Right hindlimb (tissue), 1 donor: ENCODE data around the gene TBC1D24.

Source experiments
- DNase-seq: peaks from one replicate; pipeline ENCODE4 v3.0.0-alpha.2; 2018

The TBC1D24 gene

DNA sequence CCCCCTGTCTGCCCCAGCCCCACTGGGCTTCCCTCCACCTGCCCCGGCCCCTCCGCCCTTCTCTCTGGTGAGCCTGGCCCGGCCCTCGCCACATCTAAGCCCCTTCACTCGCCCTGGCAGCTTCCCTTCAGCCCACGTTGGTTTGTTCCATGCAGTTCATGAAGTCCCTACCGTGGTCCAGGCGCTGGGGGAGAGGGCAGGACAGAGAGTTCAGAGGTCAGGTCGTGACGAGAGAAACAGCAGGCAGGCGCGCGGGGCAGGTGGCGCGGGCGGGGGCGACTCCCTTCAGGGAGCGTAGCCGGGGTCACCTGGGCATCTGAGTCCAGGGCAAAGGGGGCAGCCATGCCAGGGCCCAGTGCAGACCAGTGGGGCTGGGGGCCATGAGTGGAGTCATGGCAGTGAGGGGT, 23.9 kb upstream of the TBC1D24 start:
- DNase-seq = no peak

- DNase-seq = no peak
Observed at GRCh38 chr16:2451851-2452320, 23.0 kb upstream of the TBC1D24 start.

DNA sequence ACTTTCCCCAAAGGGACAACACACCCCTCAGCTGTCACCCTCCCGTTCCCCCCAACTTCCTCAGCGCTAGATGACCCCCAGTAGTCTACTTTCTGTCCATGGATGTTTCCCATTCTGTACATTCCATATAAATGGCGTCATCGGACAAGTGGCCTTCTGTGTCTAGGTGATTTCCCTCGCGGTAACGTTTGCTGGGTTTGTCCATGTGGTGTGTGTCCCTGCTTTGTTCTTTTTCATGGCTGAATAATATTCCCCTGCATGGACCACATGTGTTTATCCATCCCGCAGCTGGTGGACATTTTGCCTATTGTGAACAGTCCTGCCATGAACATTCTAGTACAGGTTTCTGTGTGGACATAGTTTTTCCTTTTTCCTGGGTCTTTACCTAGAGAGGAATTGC, 22.3 kb upstream of the TBC1D24 start:
- no peak for DNase-seq

DNA sequence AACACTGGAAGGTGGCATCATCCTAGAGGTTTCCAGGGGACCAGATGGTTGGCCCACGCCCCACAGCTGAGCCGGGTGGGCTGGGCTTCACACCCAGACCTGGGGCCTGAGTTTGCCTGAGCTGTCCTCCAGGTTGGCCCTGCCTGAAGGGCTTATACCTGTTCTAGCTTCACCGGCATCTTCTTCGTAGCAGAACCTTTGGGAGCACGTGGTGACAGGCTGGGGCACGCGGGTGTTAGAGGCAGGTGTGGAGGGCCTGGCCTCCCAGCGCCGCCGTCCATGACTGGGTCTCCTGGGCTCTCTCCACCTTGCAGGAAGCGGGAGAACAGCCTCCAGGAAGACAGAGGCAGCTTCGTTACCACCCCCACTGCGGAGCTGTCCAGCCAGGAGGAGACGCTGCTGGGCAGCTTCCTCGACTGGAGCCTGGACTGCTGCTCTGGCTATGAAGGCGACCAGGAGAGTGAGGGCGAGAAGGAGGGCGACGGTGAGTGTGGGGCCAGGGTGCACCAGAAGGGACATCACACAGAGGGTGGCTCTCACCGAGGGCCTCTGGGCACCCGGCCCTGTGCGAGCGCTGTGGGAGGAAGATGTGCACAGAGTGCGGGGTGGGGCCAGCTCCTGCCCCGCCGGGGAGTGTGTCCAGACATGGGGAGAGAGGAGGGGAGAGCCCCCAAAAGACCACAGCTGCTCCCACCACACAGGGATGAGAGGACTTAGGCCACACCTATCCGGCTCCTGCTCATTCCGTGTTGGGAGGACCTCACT, 19.7 kb upstream of the TBC1D24 start:
- DNase-seq = no peak

DNA sequence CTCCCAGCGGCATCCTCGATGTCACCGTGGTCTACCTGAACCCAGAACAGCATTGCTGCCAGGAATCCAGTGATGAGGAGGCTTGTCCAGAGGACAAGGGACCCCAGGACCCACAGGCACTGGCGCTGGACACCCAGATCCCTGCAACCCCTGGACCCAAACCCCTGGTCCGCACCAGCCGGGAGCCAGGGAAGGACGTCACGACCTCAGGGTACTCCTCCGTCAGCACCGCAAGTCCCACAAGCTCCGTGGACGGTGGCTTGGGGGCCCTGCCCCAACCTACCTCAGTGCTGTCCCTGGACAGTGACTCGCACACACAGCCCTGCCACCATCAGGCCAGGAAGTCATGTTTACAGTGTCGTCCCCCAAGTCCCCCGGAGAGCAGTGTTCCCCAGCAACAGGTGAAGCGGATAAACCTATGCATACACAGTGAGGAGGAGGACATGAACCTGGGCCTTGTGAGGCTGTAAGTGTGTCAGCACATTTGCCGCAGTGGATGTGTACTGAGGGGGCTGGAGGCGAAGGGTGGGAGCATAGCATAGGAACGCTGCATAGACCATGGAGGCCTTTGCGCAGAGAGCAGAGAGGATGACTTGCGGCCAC, 18.3 kb upstream of the TBC1D24 start:
- DNase-seq = no peak

- peak; percentile 20 for DNase-seq
Observed at GRCh38 chr16:2457267-2457666, 17.7 kb upstream of the TBC1D24 start.

DNA sequence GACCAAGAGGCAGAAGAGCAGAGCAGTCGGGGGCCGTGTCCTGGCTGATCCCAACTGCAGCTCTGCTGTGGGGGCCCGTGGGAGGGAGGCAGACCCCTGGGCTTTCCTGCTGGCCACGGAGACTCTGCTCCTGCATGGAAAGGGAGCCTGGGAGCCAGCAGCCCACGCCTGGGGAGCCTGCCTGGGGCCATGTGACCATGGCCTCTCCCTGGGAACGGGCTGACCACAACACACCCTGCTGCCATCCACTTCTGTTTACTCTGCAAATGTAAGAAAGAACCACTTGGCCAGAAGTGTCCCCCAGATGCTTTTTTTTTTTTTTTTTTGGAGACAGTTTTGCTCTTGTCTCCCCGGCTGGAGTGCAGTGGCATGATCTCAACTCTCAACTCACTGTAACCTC, 17.0 kb upstream of the TBC1D24 start:
- DNase-seq = no peak

GRCh38 chr16:2458887-2459646, 15.9 kb upstream of the TBC1D24 start:
- peak; percentile 27 for DNase-seq

- peak; percentile 97 for DNase-seq
Observed at GRCh38 chr16:2459647-2460390, 15.1 kb upstream of the TBC1D24 start, which contains the start of gene TEDC2. TEDC2 (plus strand) TSS chr16:2460109; CDS start chr16:2460145, 36 bp downstream.

GRCh38 chr16:2460391-2460713, 14.6 kb upstream of the TBC1D24 start:
- no peak for DNase-seq

- DNase-seq = peak; percentile 24
Observed at GRCh38 chr16:2460916-2461315, 14.0 kb upstream of the TBC1D24 start.

DNA sequence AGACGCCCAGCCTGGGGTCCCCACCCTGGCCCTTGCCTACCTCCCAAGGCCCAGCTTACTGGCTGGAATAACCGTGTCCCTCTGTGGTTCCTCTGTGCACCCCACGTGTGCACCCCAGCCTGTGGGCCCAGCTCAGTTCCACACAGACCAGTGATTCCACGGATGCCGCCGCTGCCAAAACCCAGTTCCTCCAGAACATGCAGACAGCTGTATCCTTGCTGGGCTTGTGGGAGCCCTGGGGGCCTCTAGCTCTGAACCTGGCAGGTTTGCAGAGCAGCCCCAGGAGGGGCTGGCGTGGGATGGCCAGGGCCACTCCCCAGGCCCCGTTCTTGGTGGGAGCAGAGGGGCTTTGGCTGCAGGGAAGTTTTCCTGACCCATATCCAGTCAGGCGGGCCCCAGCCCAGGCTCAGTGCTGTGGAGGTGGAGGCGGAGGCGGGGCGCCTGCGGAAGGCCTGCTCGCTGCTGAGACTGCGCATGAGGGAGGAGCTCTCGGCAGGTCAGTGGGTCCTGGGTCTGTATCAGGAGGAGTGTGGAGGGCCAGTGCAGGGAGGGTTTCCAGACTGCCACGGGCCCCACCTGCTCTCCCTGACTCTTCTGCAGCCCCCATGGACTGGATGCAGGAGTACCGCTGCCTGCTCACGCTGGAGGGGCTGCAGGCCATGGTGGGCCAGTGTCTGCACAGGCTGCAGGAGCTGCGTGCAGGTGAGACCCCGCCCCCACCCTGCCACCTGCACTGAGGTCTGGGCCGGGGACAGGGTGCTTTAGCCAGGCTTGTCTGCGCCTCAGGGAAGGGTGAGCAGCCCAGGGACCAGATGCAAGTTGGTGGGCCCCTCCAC, 12.7 kb upstream of the TBC1D24 start:
- DNase-seq = no peak

- DNase-seq = no peak
Observed at GRCh38 chr16:2464333-2464732, 10.6 kb upstream of the TBC1D24 start.

- DNase-seq = no peak
Observed at GRCh38 chr16:2465653-2466415, 9.1 kb upstream of the TBC1D24 start.

DNA sequence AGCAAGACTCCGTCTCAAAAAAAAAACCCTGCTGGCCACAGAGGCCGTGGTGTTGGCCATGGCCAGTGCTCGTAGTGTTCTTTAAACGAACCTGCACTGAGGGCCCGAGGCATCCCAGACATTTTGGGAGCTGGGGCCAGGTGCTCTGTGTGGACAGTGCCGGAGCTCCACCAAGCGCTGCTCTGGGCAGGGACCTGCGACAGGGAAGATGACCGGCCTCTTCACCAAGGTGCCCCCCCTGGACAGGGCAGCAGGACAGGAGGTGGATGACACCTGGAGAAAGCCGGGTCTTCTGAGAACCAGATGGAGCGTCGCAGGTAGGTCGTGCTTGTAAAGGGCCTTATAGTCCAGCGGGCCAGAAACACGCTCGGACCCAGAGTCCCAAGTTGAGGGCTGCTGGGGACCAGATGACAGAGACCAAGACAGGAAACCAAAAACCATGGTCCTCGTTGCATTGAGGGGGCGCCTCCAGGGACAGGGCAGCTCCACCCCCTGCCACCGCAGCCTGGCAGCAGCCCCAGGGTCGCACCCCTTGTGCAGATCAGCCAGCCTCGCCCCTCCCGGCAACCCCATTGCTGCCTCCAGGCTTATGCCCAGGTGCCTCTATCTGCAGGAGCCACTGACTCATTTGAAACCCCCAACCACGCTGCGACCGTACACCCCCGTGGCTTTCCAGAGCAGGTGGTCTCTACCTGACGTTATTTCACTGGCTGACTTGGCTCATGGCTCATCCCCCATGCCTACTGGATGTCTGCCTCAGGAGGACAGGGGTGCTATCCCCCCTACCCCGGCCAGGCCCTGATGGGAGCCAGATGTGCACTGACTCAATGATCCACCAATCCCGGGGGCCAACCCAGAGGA, 8.0 kb upstream of the TBC1D24 start:
- no peak for DNase-seq

GRCh38 chr16:2467528-2468232, 7.2 kb upstream of the TBC1D24 start:
- peak; percentile 92 for DNase-seq

- DNase-seq = peak; percentile 71
Observed at GRCh38 chr16:2468233-2468724, 6.6 kb upstream of the TBC1D24 start.

DNA sequence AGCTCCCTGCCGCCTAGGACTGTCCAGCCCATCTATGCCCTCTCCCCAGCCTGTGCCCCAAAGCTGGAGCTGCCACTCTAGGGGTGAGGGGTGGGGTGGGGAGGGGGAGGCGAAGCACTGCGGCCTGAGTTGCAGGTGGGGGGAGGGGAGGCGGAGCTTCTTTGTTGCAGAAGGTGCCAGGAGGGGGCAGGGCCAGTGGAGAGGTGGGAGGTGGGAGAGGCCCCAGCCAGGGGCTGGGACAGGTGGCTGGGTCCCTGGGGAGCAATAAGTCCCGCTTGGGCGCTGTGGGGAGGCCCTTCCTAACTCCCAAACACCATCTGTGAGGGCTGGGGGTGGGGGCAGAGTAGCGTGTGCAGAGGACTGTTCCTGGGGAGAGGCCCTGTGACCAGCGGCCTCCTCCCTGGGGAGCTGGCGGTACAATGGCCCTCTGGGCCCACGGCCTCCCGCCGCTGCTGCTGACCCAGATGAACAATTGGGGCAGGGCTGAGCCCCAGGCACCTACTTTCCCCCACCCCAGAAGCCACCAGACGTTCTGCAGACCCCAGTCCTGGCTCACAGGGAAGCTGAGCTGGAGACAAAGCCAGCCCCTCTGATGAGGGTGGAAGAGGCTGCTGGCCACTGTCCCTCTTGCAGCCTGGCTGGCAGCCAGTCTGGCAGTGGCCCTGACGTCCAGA, 6.1 kb upstream of the TBC1D24 start:
- peak; percentile 59 for DNase-seq
